AG09309 (cell line): ENCODE results near the gene MEF2C.

Experiments
- DNase-seq: peaks from one replicate; pipeline ENCODE4 v3.0.0-alpha.2; 2010; ENCODE audit warnings: low read depth
- H3K4me3 ChIP-seq: 2 replicates; pipeline ENCODE4 v1.5.1; 2011; ENCODE audit warnings: mild to moderate bottlenecking, low read depth, low read length, moderate library complexity; ENCODE audit not compliant: control insufficient read depth
- TF ChIP-seq, protein P1 (sequence below): IDR thresholded peaks from 2 replicates; pipeline ENCODE4 v1.5.1; 2011; ENCODE audit warnings: mild to moderate bottlenecking, low read depth, low read length, inconsistent platforms; ENCODE audit not compliant: insufficient read depth, control insufficient read depth; ENCODE audit errors: missing control alignments

Gene MEF2C

GRCh38 chr5:88716101-88716500, 166.9 kb downstream of the MEF2C start:
- TF ChIP-seq, protein P1, sequence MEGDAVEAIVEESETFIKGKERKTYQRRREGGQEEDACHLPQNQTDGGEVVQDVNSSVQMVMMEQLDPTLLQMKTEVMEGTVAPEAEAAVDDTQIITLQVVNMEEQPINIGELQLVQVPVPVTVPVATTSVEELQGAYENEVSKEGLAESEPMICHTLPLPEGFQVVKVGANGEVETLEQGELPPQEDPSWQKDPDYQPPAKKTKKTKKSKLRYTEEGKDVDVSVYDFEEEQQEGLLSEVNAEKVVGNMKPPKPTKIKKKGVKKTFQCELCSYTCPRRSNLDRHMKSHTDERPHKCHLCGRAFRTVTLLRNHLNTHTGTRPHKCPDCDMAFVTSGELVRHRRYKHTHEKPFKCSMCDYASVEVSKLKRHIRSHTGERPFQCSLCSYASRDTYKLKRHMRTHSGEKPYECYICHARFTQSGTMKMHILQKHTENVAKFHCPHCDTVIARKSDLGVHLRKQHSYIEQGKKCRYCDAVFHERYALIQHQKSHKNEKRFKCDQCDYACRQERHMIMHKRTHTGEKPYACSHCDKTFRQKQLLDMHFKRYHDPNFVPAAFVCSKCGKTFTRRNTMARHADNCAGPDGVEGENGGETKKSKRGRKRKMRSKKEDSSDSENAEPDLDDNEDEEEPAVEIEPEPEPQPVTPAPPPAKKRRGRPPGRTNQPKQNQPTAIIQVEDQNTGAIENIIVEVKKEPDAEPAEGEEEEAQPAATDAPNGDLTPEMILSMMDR: no peak
- DNase-seq: no peak
- H3K4me3 ChIP-seq: no peak overlapping the region

DNA sequence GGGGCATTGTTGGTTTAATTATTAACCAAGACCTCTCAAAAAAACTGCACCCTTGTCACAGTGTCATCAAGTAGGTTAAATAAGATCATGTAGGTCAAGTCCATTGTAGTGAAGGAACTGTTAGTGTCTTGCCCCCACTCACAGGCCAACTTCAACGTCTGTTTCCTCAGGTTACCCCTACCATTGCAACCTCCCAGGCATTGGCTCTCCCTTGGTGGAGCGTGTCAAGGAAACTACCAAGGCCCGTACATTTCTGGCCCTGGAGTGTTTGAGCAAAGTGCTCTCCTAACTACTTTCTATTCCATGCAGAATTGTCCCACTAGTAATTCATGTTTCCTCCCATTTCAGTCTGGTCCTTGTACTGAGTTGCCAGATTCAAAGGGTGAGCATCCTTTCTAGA, 167.5 kb downstream of the MEF2C start:
- no peak overlapping the region for H3K4me3 ChIP-seq
- DNase-seq: no peak
- TF ChIP-seq, protein P1: no peak

DNA sequence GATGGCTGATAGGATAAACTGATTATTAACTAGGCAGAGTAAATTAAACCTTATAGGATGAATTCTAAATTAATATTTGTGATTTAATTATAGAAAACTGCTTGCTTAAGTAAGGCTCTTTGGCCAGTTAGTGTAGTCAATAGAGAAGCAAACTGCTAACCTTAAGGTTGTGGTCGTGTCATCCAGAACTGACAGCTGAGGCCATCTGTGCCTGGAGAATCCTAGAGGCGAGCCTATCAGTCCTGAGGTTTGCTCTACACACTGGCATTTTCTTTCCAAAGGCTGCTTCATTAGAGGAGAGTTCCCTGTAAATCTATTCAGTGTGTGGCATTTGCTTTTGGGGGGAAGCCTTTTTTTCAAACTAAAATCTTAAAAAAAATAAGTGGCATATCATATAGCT, 169.2 kb downstream of the MEF2C start:
- no peak overlapping the region for H3K4me3 ChIP-seq
- TF ChIP-seq, protein P1: no peak
- DNase-seq: no peak

- no peak for DNase-seq
- H3K4me3 ChIP-seq: no peak overlapping the region
- TF ChIP-seq, protein P1: no peak
Measured at GRCh38 chr5:88708682-88709398, 174.1 kb downstream of the MEF2C start.

GRCh38 chr5:88708021-88708420, 175.0 kb downstream of the MEF2C start:
- no peak overlapping the region for H3K4me3 ChIP-seq
- DNase-seq: no peak
- TF ChIP-seq, protein P1: no peak

DNA sequence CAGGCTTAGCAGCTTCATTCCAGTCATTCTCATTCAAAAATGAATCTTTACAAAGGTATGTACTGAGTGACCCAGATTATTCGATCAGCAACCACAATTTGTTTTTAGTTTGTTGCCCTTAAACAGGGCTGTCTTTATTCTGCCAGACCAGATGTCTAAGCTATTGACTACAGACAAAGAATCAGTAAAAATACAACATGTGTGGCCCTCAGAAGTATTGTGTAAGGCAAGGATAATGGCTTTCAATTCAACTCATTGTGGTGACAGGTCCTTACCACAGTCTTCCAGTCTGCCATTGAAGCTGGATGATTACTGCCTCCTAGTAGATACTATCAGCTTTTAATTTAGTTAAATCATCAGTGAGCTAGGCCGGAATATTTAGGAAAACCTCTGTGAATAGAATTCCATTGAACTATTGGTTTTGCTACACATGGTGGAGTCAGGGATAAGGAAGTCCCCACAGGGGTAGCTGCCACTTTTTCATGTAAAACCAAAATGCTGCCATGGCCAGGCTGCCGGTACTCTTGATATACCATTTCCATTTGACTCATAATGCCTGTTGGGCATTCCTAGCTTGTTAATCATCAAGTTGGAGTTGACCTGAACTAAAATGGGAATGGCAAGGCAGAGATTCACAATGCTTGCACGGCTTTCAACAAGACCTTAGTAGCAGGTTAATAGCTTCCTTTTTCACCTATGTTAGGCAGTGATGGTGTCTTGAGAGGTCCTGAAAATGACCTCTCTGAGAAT, 175.6 kb downstream of the MEF2C start:
- TF ChIP-seq, protein P1: no peak
- no peak for DNase-seq
- no peak overlapping the region for H3K4me3 ChIP-seq
